Natural killer cell (primary cell): ENCODE measurements around the gene SND1. TPM values are rescaled to one million over a fixed set of nuclear protein-coding genes. Genes with fewer than 3 reads are reported as not detected.
A peak's percentile ranks its signal among the peaks of the same experiment; 100 is the strongest.
"Not testable (repeated sequence)": the region's sequence is repeated elsewhere in the genome, so short reads cannot be mapped to it uniquely, and the experiment has no call there.

Experiments
- ATAC-seq, 3 donors: fragments of 150-1000 bp in 2 of 3; fragments of 200-7000 bp in 1 of 3; cut with Tn5 transposase; 1 replicate in 1 of 3; 2 replicates in 2 of 3; pipeline ENCODE4 v1.10.0; 2021; ENCODE audit warnings: mild to moderate bottlenecking in 2 of 3, moderate library complexity in 2 of 3
- DNase-seq, 2 donors: peaks; one replicate each; pipeline versions ENCODE4 v3.0.0 to v3.0.0-alpha.2; 2013 to 2021; ENCODE audit warnings: mixed read lengths in 1 of 2
- H3K27ac ChIP-seq: one replicate; pipeline ENCODE4 v1.5.1; 2013; ENCODE audit warnings: mild to moderate bottlenecking, low read length
- H3K27me3 ChIP-seq: one replicate; pipeline ENCODE4 v1.6.1; 2013; ENCODE audit warnings: low read length; ENCODE audit not compliant: control insufficient read depth, insufficient read depth
- H3K36me3 ChIP-seq: one replicate; pipeline ENCODE4 v1.6.1; 2013; ENCODE audit warnings: low read length; ENCODE audit not compliant: control insufficient read depth, insufficient read depth
- H3K4me1 ChIP-seq: one replicate; pipeline ENCODE4 v1.6.1; 2013; ENCODE audit warnings: low read length; ENCODE audit not compliant: control insufficient read depth, insufficient read depth
- H3K4me3 ChIP-seq: one replicate; pipeline ENCODE4 v1.5.1; 2013; ENCODE audit warnings: low read length
- H3K9me3 ChIP-seq: one replicate; pipeline ENCODE4 v1.6.1; 2013; ENCODE audit warnings: low read length; ENCODE audit not compliant: control insufficient read depth, insufficient read depth
- H3K27ac Mint-ChIP-seq, 2 donors: one replicate each; pipeline ENCODE4 v1.8.0; 2022; ENCODE audit warnings: mild to moderate bottlenecking in 2 of 2, mixed read lengths in 2 of 2, moderate library complexity in 1 of 2
- H3K27me3 Mint-ChIP-seq, 2 donors: one replicate each; pipeline ENCODE4 v1.8.0; 2022; ENCODE audit warnings: low read depth in 2 of 2, mixed read lengths in 2 of 2
- H3K36me3 Mint-ChIP-seq: one replicate; pipeline ENCODE4 v1.8.0; 2022; ENCODE audit warnings: mixed read lengths
- H3K4me1 Mint-ChIP-seq, 2 donors: one replicate each; pipeline ENCODE4 v1.8.0; 2022; ENCODE audit warnings: mixed read lengths in 2 of 2
- H3K4me3 Mint-ChIP-seq: one replicate; pipeline ENCODE4 v1.8.0; 2022; ENCODE audit warnings: mild to moderate bottlenecking, moderate library complexity, mixed read lengths
- H3K9me3 Mint-ChIP-seq, 2 donors: one replicate each; pipeline ENCODE4 v1.8.0; 2022; ENCODE audit warnings: mixed read lengths in 2 of 2
- WGBS: methylation state at CpG from one replicate; pipeline ENCODE4 v1.1.7; 2013; ENCODE audit warnings: missing lambda C conversion rate; ENCODE audit not compliant: insufficient coverage; 5-methylcytosine and 5-hydroxymethylcytosine counted together
- intact Hi-C: fragments of 100-400 bp; cut with micrococcal nuclease; formaldehyde crosslinking; loops from one replicate; pipeline ENCODE4 v1.14.2; 2022
- total RNA-seq, 4 donors: library from RNA; stranded (reverse); fragments of 120-200 nt in 1 of 4; gene quantifications; one replicate each; pipeline versions ENCODE4 v1.2.3 to v1.2.4, GENCODE V29; 2013 to 2022
- TF ChIP-seq, protein P1 (sequence below): fragments of 200-600 bp; IDR thresholded peaks from one replicate; pipeline ENCODE4 v1.8.0; 2022; ENCODE audit warnings: antibody characterized with exemption

SND1 gene
- total RNA-seq, 3 donors from 2014 or later (not counting 1 experiment from before 2014, with no cell fraction given) = 149 to 188 (median 149) TPM

DNA sequence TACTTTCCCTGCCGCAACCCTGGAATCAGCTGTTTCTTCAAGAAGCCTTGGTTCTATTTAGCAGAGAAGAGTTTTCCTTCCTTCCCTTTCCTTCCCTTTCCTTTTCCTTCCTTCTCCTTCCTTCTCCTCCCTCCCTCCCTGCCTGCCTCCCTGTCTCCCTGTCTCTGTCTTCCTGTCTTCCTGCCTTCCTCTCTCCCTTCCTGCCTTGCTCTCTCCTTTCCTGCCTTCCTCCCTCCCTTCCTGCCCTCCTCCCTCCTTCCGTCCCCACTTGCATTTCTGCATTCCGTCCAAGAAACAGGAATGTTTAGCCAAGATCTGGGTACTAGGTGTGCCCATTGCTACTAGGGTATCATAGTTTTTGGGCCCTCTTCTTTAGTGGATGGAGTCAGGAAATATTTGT lies 21.9 kb downstream of the SND1 start:
- no peak overlapping the region for H3K4me3 Mint-ChIP-seq
- H3K4me1 ChIP-seq = no peaks in the 10 kb centered on the region
- H3K27ac Mint-ChIP-seq = no peak overlapping the region
- intact Hi-C loops = no loop called here
- no peak for ATAC-seq
- H3K36me3 Mint-ChIP-seq = peaks cover 3% of the 10 kb centered on the region
- H3K4me3 ChIP-seq = no peak overlapping the region
- TF ChIP-seq, protein P1, sequence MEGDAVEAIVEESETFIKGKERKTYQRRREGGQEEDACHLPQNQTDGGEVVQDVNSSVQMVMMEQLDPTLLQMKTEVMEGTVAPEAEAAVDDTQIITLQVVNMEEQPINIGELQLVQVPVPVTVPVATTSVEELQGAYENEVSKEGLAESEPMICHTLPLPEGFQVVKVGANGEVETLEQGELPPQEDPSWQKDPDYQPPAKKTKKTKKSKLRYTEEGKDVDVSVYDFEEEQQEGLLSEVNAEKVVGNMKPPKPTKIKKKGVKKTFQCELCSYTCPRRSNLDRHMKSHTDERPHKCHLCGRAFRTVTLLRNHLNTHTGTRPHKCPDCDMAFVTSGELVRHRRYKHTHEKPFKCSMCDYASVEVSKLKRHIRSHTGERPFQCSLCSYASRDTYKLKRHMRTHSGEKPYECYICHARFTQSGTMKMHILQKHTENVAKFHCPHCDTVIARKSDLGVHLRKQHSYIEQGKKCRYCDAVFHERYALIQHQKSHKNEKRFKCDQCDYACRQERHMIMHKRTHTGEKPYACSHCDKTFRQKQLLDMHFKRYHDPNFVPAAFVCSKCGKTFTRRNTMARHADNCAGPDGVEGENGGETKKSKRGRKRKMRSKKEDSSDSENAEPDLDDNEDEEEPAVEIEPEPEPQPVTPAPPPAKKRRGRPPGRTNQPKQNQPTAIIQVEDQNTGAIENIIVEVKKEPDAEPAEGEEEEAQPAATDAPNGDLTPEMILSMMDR = no peak
- H3K9me3 ChIP-seq = no peaks in the 10 kb centered on the region
- no peaks in the 10 kb centered on the region for H3K27me3 ChIP-seq
- 67% methylated on average over 3 of the region's 3 CpGs for WGBS
- H3K36me3 ChIP-seq = peaks cover 13% of the 10 kb centered on the region
- DNase-seq = no peak
- H3K27ac ChIP-seq = no peak overlapping the region
- no peaks in the 10 kb centered on the region for H3K27me3 Mint-ChIP-seq
- H3K4me1 Mint-ChIP-seq = peaks cover 31 to 50% of the 10 kb centered on the region in 2 donors
- H3K9me3 Mint-ChIP-seq = no peaks in the 10 kb centered on the region

DNA sequence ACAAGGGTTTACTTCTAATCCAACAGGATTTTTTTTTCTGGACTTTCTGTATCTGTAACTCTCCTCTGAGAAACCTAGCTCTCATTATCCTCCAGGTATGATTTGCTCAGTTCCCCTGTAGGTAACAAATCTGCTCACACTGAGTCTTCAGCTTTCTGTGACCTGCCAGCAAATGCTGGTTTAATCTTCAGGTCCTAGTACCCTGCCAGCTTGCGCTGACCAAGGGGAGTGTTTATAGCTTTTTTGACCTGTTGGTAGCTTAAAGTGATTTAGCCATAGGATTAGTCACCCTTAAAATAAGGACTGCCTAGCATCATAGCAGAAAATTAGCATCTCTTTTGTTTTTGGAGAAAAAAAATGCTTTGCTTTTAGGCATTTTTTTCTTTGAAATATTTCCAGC lies 22.4 kb downstream of the SND1 start:
- TF ChIP-seq, protein P1 = no peak
- peaks cover 7% of the 10 kb centered on the region for H3K36me3 Mint-ChIP-seq
- H3K27ac Mint-ChIP-seq = no peak overlapping the region
- intact Hi-C loops = no loop called here
- H3K4me3 Mint-ChIP-seq = no peak overlapping the region
- no peaks in the 10 kb centered on the region for H3K9me3 Mint-ChIP-seq
- no peaks in the 10 kb centered on the region for H3K27me3 Mint-ChIP-seq
- 100% methylated on average over 1 of the region's 1 CpG for WGBS
- DNase-seq (no peak), ATAC-seq (no peak)
- Histone ChIP-seq H3K27me3 (no peaks in the 10 kb centered on the region), H3K4me3 (no peak overlapping the region), H3K9me3 (no peaks in the 10 kb centered on the region), H3K36me3 (peaks cover 13% of the 10 kb centered on the region), H3K27ac (no peak overlapping the region), H3K4me1 (no peaks in the 10 kb centered on the region)
- H3K4me1 Mint-ChIP-seq = peaks cover 28 to 46% of the 10 kb centered on the region in 2 donors

DNA sequence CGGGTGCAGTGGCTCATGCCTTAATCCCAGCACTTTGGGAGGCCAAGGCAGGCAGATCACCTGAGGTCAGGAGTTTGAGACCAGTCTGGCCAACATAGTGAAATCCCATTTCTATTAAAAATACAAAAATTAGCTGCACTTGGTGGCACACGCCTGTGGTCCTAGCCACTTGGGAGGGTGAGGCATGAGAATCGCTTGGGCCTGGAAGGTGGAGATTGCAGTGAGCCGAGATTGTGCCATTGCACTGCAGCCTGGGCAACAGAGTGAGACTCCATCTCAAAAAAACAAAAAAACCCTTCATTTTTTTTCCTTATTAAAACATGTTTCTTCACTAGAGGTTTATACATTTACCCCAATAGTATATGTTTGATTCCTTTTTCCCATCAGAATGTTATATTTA lies 22.9 kb downstream of the SND1 start:
- H3K9me3 ChIP-seq, H3K27me3 Mint-ChIP-seq, H3K9me3 Mint-ChIP-seq, H3K27ac ChIP-seq, H3K4me3 Mint-ChIP-seq, ATAC-seq, H3K27me3 ChIP-seq, DNase-seq, H3K4me3 ChIP-seq, H3K4me1 ChIP-seq, H3K27ac Mint-ChIP-seq, intact Hi-C loops: not testable (repeated sequence)
- Mint-ChIP-seq H3K4me1 (peaks cover 24 to 42% of the 10 kb centered on the region in 2 donors), H3K36me3 (peaks cover 13% of the 10 kb centered on the region)
- WGBS = 95% methylated on average over 4 of the region's 4 CpGs
- H3K36me3 ChIP-seq = peaks cover 13% of the 10 kb centered on the region

DNA sequence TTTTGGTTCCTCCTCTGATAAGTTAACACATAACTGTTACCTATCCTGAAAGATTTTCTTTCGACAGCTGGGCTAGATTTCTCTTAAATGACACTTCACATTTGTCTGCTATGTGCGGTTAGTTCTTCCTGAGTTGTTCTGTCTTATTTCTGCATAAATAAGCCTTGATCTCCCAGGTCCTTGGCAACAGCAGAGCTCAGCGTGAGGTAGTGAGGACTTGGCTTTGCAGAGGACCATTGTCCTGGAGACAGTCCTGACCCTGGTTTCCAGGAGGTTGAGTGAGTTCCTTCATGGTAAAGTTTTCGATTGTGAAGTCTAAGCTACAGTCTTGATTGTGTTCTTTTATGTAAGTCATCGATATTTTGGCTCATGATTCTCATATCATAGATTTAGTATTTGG lies 23.7 kb downstream of the SND1 start:
- intact Hi-C loops = no loop called here
- Mint-ChIP-seq H3K4me1 (peaks cover 24 to 45% of the 10 kb centered on the region in 2 donors), H3K36me3 (peaks cover 21% of the 10 kb centered on the region), H3K9me3 (peaks cover 0 to 4% of the 10 kb centered on the region in 2 donors), H3K4me3 (no peak overlapping the region), H3K27me3 (no peaks in the 10 kb centered on the region), H3K27ac (peak overlapping the region in 1 of 2 donors; percentile 42)
- ATAC-seq (no peak), DNase-seq (no peak)
- H3K36me3 ChIP-seq = peaks cover 13% of the 10 kb centered on the region
- no peak overlapping the region for H3K4me3 ChIP-seq
- WGBS = 96% methylated on average over 5 of the region's 5 CpGs
- TF ChIP-seq, protein P1 = no peak
- no peak overlapping the region for H3K27ac ChIP-seq
- H3K4me1 ChIP-seq = no peaks in the 10 kb centered on the region
- peaks cover 6% of the 10 kb centered on the region for H3K9me3 ChIP-seq
- H3K27me3 ChIP-seq = no peaks in the 10 kb centered on the region
